ENCODE measurements around the gene FAM219A. TPM values are rescaled to one million over a fixed set of nuclear protein-coding genes. Genes with fewer than 3 reads are reported as not detected.

FAM219A gene
- total RNA-seq, 2 donors from 2014 or later, result 6.5 to 6.6 TPM

GRCh38 chr9:34457266-34458012 lies 931 bp downstream of the FAM219A start:
- peaks cover 20% of the 10 kb centered on the region for H3K4me1 ChIP-seq
- H3K27me3 ChIP-seq, result no peaks in the 10 kb centered on the region
- intact Hi-C loops (cut with DNase I), result no loop called here
- WGBS, 2 donors, result 3 to 5% methylated on average over 32 to 48 of the region's 48 CpGs
- peak; percentile 75 to 82 (median 78) for DNase-seq
- TF ChIP-seq CTCF (IDR thresholded peaks at IDR 0.05) (no peak), POLR2A (IDR thresholded peaks at IDR 0.05) (peak; percentile 25 to 62 (median 57))
- peak overlapping the region; percentile 40 to 72 (median 56) for H3K27ac ChIP-seq
- H3K36me3 ChIP-seq (replicated peaks in 1 of 2; ENCODE audit: insufficient read depth in 1 of 2, low read depth in 2 of 2), result no peaks in the 10 kb centered on the region
- ATAC-seq, result peak; percentile 49
- peak overlapping the region; percentile 35 to 68 for H3K4me3 ChIP-seq
- H3K9me3 ChIP-seq, result no peaks in the 10 kb centered on the region

GRCh38 chr9:34456746-34457145 lies 1.6 kb downstream of the FAM219A start:
- ATAC-seq (no peak), DNase-seq (no peak)
- Histone ChIP-seq H3K27me3 (no peaks in the 10 kb centered on the region), H3K4me1 (peaks cover 20% of the 10 kb centered on the region), H3K27ac (peak overlapping the region; percentile 5 to 72 (median 40)), H3K36me3 (replicated peaks in 1 of 2; ENCODE audit: insufficient read depth in 1 of 2, low read depth in 2 of 2) (no peaks in the 10 kb centered on the region), H3K4me3 (no peak overlapping the region), H3K9me3 (no peaks in the 10 kb centered on the region)
- WGBS, 2 donors, result 57 to 58% methylated on average over 4 of the region's 4 CpGs
- intact Hi-C loops (cut with DNase I), result no loop called here
- no peak for TF ChIP-seq CTCF (IDR thresholded peaks at IDR 0.05)
- no peak for TF ChIP-seq POLR2A (IDR thresholded peaks at IDR 0.05)

- no peak overlapping the region for H3K27ac ChIP-seq
- H3K4me1 ChIP-seq, result peaks cover 20% of the 10 kb centered on the region
- DNase-seq, result no peak
- H3K36me3 ChIP-seq (replicated peaks in 1 of 2; ENCODE audit: insufficient read depth in 1 of 2, low read depth in 2 of 2), result no peaks in the 10 kb centered on the region
- intact Hi-C loops (cut with DNase I), result no loop called here
- TF ChIP-seq POLR2A (IDR thresholded peaks at IDR 0.05) (no peak), CTCF (IDR thresholded peaks at IDR 0.05) (no peak)
- no peak for ATAC-seq
- no peaks in the 10 kb centered on the region for H3K9me3 ChIP-seq
- no peaks in the 10 kb centered on the region for H3K27me3 ChIP-seq
- WGBS, 2 donors, result 65 to 77% methylated on average over 1 of the region's 1 CpG
- H3K4me3 ChIP-seq, result no peak overlapping the region
These were observed 2.2 kb downstream of the FAM219A start for GRCh38 chr9:34456151-34456550.

- Histone ChIP-seq H3K27me3 (no peaks in the 10 kb centered on the region), H3K27ac (no peak overlapping the region), H3K9me3 (no peaks in the 10 kb centered on the region), H3K4me1 (peaks cover 20% of the 10 kb centered on the region), H3K4me3 (no peak overlapping the region), H3K36me3 (replicated peaks in 1 of 2; ENCODE audit: insufficient read depth in 1 of 2, low read depth in 2 of 2) (no peaks in the 10 kb centered on the region)
- TF ChIP-seq POLR2A (IDR thresholded peaks at IDR 0.05) (no peak), CTCF (IDR thresholded peaks at IDR 0.05) (no peak)
- intact Hi-C loops (cut with DNase I), result no loop called here
- no peak for ATAC-seq
- WGBS, 2 donors, result 82 to 92% methylated on average over 3 of the region's 3 CpGs
- no peak for DNase-seq
These were observed 3.8 kb downstream of the FAM219A start for GRCh38 chr9:34454571-34455065.

- TF ChIP-seq CTCF (IDR thresholded peaks at IDR 0.05), result no peak
- no peak for TF ChIP-seq POLR2A (IDR thresholded peaks at IDR 0.05)
- 80 to 85% methylated on average over 2 of the region's 2 CpGs for WGBS, 2 donors
- Histone ChIP-seq H3K36me3 (replicated peaks in 1 of 2; ENCODE audit: insufficient read depth in 1 of 2, low read depth in 2 of 2) (no peaks in the 10 kb centered on the region), H3K9me3 (no peaks in the 10 kb centered on the region), H3K4me1 (peaks cover 12% of the 10 kb centered on the region), H3K4me3 (no peak overlapping the region), H3K27me3 (no peaks in the 10 kb centered on the region), H3K27ac (no peak overlapping the region)
- intact Hi-C loops (cut with DNase I), result no loop called here
- DNase-seq (no peak), ATAC-seq (no peak)
These were observed 5.8 kb downstream of the FAM219A start for GRCh38 chr9:34452568-34452967.
